Raji (cell line): ENCODE measurements around the gene BORCS8.

Experiments used
- POLR2A ChIP-seq: IDR thresholded peaks from 2 replicates; pipeline ENCODE4 v1.6.1; 2011; ENCODE audit warnings: low read depth, low read length, control low read depth; ENCODE audit not compliant: insufficient read depth

Gene BORCS8

GRCh38 chr19:19223636-19224035 is 31.7 kb upstream of the BORCS8 start:
- TF ChIP-seq POLR2A: no peak

- TF ChIP-seq POLR2A: no peak
These were observed 31.1 kb upstream of the BORCS8 start for GRCh38 chr19:19223060-19223459.

- TF ChIP-seq POLR2A: no peak
These were observed 27.0 kb upstream of the BORCS8 start for GRCh38 chr19:19218911-19219310.

- no peak for TF ChIP-seq POLR2A
These were observed 25.1 kb upstream of the BORCS8 start for GRCh38 chr19:19217099-19217498.

GRCh38 chr19:19215792-19216191 is 23.8 kb upstream of the BORCS8 start:
- TF ChIP-seq POLR2A: no peak

- TF ChIP-seq POLR2A: no peak
These were observed 22.9 kb upstream of the BORCS8 start for GRCh38 chr19:19214892-19215291.

- no peak for TF ChIP-seq POLR2A
These were observed 22.2 kb upstream of the BORCS8 start for GRCh38 chr19:19214159-19214490.

GRCh38 chr19:19213426-19214158 is 21.6 kb upstream of the BORCS8 start:
- TF ChIP-seq POLR2A: no peak

GRCh38 chr19:19212916-19213315 is 21.0 kb upstream of the BORCS8 start:
- no peak for TF ChIP-seq POLR2A

- TF ChIP-seq POLR2A: no peak
These were observed 19.8 kb upstream of the BORCS8 start, which contains the start of gene NCAN for GRCh38 chr19:19211499-19212420. TSS of gene NCAN (plus strand) at chr19:19211958. CDS start at chr19:19216954, 4,996 bp downstream.

GRCh38 chr19:19209372-19209771 is 17.4 kb upstream of the BORCS8 start:
- TF ChIP-seq POLR2A: no peak

- no peak for TF ChIP-seq POLR2A
These were observed 16.0 kb upstream of the BORCS8 start for GRCh38 chr19:19207637-19208572.

GRCh38 chr19:19206938-19207337 is 15.0 kb upstream of the BORCS8 start:
- no peak for TF ChIP-seq POLR2A

GRCh38 chr19:19205416-19206410 is 13.8 kb upstream of the BORCS8 start:
- no peak for TF ChIP-seq POLR2A
